Heart left ventricle (tissue), 16 donors: ENCODE data around the gene KCNJ9. TPM values are rescaled to one million over a fixed set of nuclear protein-coding genes. Genes with fewer than 3 reads are reported as not detected.

Source experiments
- ATAC-seq, 4 donors: fragments of 200-7000 bp; cut with Tn5 transposase; one replicate each; pipeline ENCODE4 v1.9.1; 2020 to 2022; ENCODE audit warnings: moderate library complexity in 4 of 4, mild to moderate bottlenecking in 3 of 4, moderate number of reproducible peaks in 1 of 4
- DNase-seq, 5 donors: peaks; one replicate each; pipeline ENCODE4 v3.0.0-alpha.2; 2020
- H3K27ac ChIP-seq, 12 donors: fragments of 200-600 bp; sonication (generic) in 4 of 12; one replicate each; pipeline versions ENCODE4 v1.5.0 to v1.8.0; 2016 to 2022; ENCODE audit warnings: mild to moderate bottlenecking in 2 of 12
- H3K27me3 ChIP-seq, 9 donors: fragments of 200-600 bp; sonication (generic) in 2 of 9; one replicate each; pipeline versions ENCODE4 v1.5.1 to v1.8.0; 2016 to 2022; ENCODE audit warnings: mild to moderate bottlenecking in 3 of 9
- H3K36me3 ChIP-seq, 9 donors: fragments of 200-600 bp; sonication (generic) in 2 of 9; one replicate each; pipeline versions ENCODE4 v1.5.0 to v1.8.0; 2018 to 2022; ENCODE audit warnings: mild to moderate bottlenecking in 2 of 9
- H3K4me1 ChIP-seq, 12 donors: fragments of 200-600 bp; sonication (generic) in 4 of 12; one replicate each; pipeline versions ENCODE4 v1.5.0 to v1.8.0; 2016 to 2022; ENCODE audit warnings: mild to moderate bottlenecking in 3 of 12
- H3K4me3 ChIP-seq, 12 donors: fragments of 200-600 bp; sonication (generic) in 4 of 12; one replicate each; pipeline versions ENCODE4 v1.5.0 to v1.8.0; 2017 to 2022; ENCODE audit warnings: mild to moderate bottlenecking in 9 of 12, moderate library complexity in 4 of 12
- H3K9me3 ChIP-seq, 12 donors: fragments of 200-600 bp; sonication (generic) in 4 of 12; one replicate each; pipeline versions ENCODE4 v1.5.0 to v1.8.0; 2016 to 2022; ENCODE audit warnings: mild to moderate bottlenecking in 1 of 12
- POLR2A ChIP-seq, 2 donors: fragments of 450-650 bp; IDR thresholded peaks; one replicate each; pipeline ENCODE4 v1.6.1; 2017; ENCODE audit warnings: antibody characterized with exemption in 2 of 2, mild to moderate bottlenecking in 2 of 2, moderate library complexity in 2 of 2
- WGBS, 4 donors: extraction: QIAGEN DNeasy Blood & Tissue Kit in 2 of 4; methylation state at CpG; one replicate each; pipeline versions ENCODE4 v1.1.5 to v1.1.7; 2013 to 2018; 5-methylcytosine and 5-hydroxymethylcytosine counted together
- intact Hi-C, 10 donors: fragments of 100-400 bp; cut with DNase I; formaldehyde crosslinking; loops; one replicate each; pipeline versions ENCODE4 v1.11.1 to v1.14.2; 2022
- polyA plus RNA-seq, 2 donors: library from polyadenylated mRNA; stranded (reverse); fragments of 200-250 nt; gene quantifications; one replicate each; pipeline ENCODE4 v1.2.3, GENCODE V29; 2013
- total RNA-seq, 9 donors: library from RNA; depleted of rRNA in 2 of 9; stranded (reverse); fragments of >200 nt in 2 of 9; fragmentation: NEBNext Ultra II Directional in 3 of 9; extraction: Animal tissue kit (Norgen Biotek cat#: 25700) in 3 of 9; gene quantifications; one replicate each; pipeline versions ENCODE4 v1.1.0 to v1.2.4, GENCODE V29; 2016 to 2023
- TF ChIP-seq, protein P1 (sequence below), 12 donors: fragments of 200-600 bp; sonication (generic) in 4 of 12; IDR thresholded peaks; one replicate each; pipeline versions ENCODE4 v1.5.0 to v1.8.0; 2018 to 2022; ENCODE audit warnings: antibody characterized with exemption in 12 of 12, mild to moderate bottlenecking in 5 of 12
- donor health status: ischemic (EF 13 %, LVEDD 7.1; RV severe dilation, severe dysfunction).
- donor health status: healthy with polysubstance abuse.
- donor health status: DM: no; HTN: yes; CAD: no.
- donor health status: DM: no; HTN: no; CAD: no.
- donor health status: ischemic (EF 25% LVEDD 6.9; RV normal size, moderate dysfunction).
- donor health status: ischemic (EF 25% LVEDD 5.7; RV mildly dilated, moderate dysfunction).
- donor health status: healthy.
- donor health status: DM: yes; HTN: yes; CAD: no.
- donor health status: ischemic (EF 35%, LVEDD 5.7; RV mildly dilated, moderate dysfunction).
- donor health status: nonischemic (EF 11% LVEDD 7.7; RV severe dilation, severe dysfunction).
- donor health status: DM: yes; HTN: yes; CAD: no.
- donor health status: PGD.
- donor health status: ischemic (EF 29% LVEDD 5.4; RV normal size, mild dysfunction).
- donor health status: nonischemic (EF 23%, LVEDD 6.1; RV moderate dilation, normal function).

The KCNJ9 gene
- total and polyA plus RNA-seq, 11 donors = 0.06 to 0.29 (median 0.08) TPM; not detected in 8

DNA sequence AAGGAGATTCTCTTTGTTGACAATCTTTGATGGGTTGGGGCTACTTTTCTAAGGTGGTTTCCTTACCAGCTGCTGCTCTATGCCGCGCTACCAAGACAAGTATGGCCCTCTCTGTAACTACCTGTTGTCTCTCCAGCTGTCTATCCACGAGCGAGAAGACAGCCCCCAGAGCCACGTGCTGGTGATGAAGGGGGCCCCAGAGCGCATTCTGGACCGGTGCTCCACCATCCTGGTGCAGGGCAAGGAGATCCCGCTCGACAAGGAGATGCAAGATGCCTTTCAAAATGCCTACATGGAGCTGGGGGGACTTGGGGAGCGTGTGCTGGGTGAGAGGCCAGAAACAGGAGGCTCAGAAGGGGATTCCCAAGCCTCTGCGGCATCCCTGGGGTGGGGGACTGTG, 48.6 kb downstream of the KCNJ9 start:
- 77 to 88% (median 87%) methylated on average over 6 to 11 of the region's 11 CpGs for WGBS, 4 donors
- intact Hi-C loops = no loop called here
- TF ChIP-seq POLR2A (IDR thresholded peaks at IDR 0.05) = no peak
- TF ChIP-seq, protein P1, sequence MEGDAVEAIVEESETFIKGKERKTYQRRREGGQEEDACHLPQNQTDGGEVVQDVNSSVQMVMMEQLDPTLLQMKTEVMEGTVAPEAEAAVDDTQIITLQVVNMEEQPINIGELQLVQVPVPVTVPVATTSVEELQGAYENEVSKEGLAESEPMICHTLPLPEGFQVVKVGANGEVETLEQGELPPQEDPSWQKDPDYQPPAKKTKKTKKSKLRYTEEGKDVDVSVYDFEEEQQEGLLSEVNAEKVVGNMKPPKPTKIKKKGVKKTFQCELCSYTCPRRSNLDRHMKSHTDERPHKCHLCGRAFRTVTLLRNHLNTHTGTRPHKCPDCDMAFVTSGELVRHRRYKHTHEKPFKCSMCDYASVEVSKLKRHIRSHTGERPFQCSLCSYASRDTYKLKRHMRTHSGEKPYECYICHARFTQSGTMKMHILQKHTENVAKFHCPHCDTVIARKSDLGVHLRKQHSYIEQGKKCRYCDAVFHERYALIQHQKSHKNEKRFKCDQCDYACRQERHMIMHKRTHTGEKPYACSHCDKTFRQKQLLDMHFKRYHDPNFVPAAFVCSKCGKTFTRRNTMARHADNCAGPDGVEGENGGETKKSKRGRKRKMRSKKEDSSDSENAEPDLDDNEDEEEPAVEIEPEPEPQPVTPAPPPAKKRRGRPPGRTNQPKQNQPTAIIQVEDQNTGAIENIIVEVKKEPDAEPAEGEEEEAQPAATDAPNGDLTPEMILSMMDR (IDR thresholded peaks at IDR 0.05) = no peak
- ATAC-seq (no peak), DNase-seq (no peak)
- peaks cover 0 to 68% (median 29%) of the 10 kb centered on the region in 12 donors for H3K4me1 ChIP-seq
- peak overlapping the region in 10 of 12 donors; percentile 75 to 95 (median 82) for H3K27ac ChIP-seq
- no peak overlapping the region for H3K4me3 ChIP-seq
- H3K27me3 ChIP-seq = no peaks in the 10 kb centered on the region
- no peaks in the 10 kb centered on the region for H3K9me3 ChIP-seq
- peaks cover 0 to 89% (median 53%) of the 10 kb centered on the region in 9 donors for H3K36me3 ChIP-seq

DNA sequence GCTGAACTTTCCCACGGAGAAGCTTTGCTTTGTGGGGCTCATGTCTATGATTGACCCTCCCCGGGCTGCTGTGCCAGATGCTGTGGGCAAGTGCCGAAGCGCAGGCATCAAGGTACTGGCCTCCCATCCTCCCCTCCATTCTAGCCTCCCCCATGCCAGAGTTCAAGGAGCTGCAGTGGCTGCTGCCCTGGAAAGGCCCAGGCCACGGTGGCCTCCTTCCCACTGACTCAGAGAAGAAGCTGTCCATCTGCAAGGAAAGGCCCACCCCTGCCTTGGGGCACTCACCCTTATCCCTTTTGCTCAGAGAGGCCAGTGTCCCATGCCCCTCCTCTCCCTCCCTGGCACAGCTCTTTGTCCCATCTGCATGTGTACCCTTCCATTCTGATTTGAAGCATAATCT, 49.1 kb downstream of the KCNJ9 start:
- 68 to 90% (median 81%) methylated on average over 2 to 5 of the region's 5 CpGs for WGBS, 4 donors
- peaks cover 0 to 90% (median 55%) of the 10 kb centered on the region in 9 donors for H3K36me3 ChIP-seq

DNA sequence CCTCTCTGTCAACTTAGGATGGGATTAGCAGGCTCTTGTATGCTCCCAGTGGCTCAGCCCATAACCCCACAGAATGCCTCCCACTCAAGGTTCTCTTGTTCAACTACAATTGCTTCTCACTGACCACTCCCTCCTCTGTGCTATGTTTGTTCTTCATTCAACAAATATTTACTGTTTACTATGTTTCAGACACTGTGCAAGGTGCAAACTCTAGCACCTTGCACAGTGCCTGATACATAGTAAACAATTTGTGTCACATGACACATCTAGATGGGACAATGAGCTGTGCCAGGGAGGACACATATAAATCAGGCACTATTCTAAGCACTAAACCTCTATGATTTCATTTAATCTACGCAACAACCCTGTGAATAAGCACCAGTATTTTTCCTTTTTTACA, 49.6 kb downstream of the KCNJ9 start:
- H3K4me3 ChIP-seq = no peak overlapping the region
- TF ChIP-seq, protein P1 (IDR thresholded peaks at IDR 0.05) = no peak
- no peak for TF ChIP-seq POLR2A (IDR thresholded peaks at IDR 0.05)
- WGBS, 4 donors = 93 to 100% (median 96%) methylated on average over 1 of the region's 1 CpG
- H3K4me1 ChIP-seq = peaks cover 0 to 61% (median 27%) of the 10 kb centered on the region in 12 donors
- no peaks in the 10 kb centered on the region for H3K27me3 ChIP-seq
- ATAC-seq = no peak
- intact Hi-C loops = no loop called here
- no peaks in the 10 kb centered on the region for H3K9me3 ChIP-seq
- peak overlapping the region in 11 of 12 donors; percentile 68 to 95 (median 82) for H3K27ac ChIP-seq
- no peak for DNase-seq
- peaks cover 0 to 90% (median 57%) of the 10 kb centered on the region in 9 donors for H3K36me3 ChIP-seq

More for the DNA sequence above, 49.1 kb downstream of the KCNJ9 start:
- DNase-seq (peak in 1 of 5 donors; percentile 1), ATAC-seq (no peak)
- Histone ChIP-seq H3K4me3 (no peak overlapping the region), H3K27ac (peak overlapping the region in 10 of 12 donors; percentile 75 to 95 (median 82)), H3K4me1 (peaks cover 0 to 62% (median 29%) of the 10 kb centered on the region in 12 donors), H3K9me3 (no peaks in the 10 kb centered on the region), H3K27me3 (no peaks in the 10 kb centered on the region)
- intact Hi-C loops = no loop called here
- TF ChIP-seq, protein P1 (IDR thresholded peaks at IDR 0.05) = no peak

DNA sequence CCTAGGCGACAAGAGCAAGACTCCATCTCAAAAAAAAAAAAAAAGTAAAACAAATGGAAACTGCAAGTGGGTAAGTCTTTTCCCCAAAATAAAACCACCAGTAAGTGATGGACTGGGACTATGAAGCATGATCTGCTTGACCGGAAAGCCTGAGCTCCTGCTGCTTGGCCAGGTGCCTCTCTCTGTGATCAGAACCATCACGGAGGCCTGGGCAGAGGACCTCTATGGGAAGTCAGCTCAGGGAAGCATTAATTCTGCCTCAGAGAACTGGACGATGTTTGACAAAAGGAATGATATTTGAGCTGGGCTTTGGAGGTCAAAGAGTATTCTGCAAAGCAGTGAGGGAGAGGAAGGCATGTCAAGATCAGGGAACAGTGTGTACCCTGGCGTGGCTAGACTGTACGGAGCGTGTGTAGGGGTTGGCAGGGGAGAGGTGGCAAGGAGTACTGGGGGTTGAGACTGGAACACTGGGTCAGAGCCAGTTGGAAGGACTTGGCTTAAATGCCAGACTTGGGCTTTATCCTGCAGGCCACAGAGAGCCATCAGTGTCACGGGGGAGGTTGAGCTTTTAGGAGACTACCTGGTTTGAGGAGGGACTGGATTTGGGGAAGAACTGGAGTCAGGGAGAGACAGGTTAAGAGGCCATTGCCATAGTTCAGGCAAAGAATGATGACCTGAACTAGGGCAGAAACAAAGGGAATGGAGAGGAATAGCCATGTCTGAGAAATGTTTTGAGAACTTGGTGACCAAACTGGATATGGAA, 50.6 kb downstream of the KCNJ9 start:
- Histone ChIP-seq H3K36me3 (peaks cover 0 to 89% (median 65%) of the 10 kb centered on the region in 9 donors), H3K4me3 (no peak overlapping the region), H3K27ac (peak overlapping the region in 11 of 12 donors; percentile 68 to 95 (median 82)), H3K27me3 (no peaks in the 10 kb centered on the region), H3K4me1 (peaks cover 0 to 58% (median 25%) of the 10 kb centered on the region in 12 donors), H3K9me3 (no peaks in the 10 kb centered on the region)
- intact Hi-C loops = loop anchor here in 1 of 10 donors (2.0 kb wide), 1 partner anchor 13 kb away; no protein-coding TSS in a partner anchor
- TF ChIP-seq POLR2A (IDR thresholded peaks at IDR 0.05) = peak in 1 of 2 donors; percentile 30
- TF ChIP-seq, protein P1 (IDR thresholded peaks at IDR 0.05) = no peak
- 49 to 56% (median 52%) methylated on average over 8 of the region's 8 CpGs for WGBS, 4 donors
- DNase-seq (peak in 4 of 5 donors; percentile 65 to 91 (median 78)), ATAC-seq (peak; percentile 86 to 92 (median 89))
